ENCODE measurements around the gene MCTP2. TPM values are rescaled to one million over a fixed set of nuclear protein-coding genes. Genes with fewer than 3 reads are reported as not detected.

Gene MCTP2
- total RNA-seq, 2 donors from 2014 or later: 25.4 to 46.3 TPM

GRCh38 chr15:94336817-94337467 lies 105.6 kb downstream of the MCTP2 start:
- H3K27me3 ChIP-seq (replicated peaks; ENCODE audit: insufficient read depth): no peaks in the 10 kb centered on the region
- no peak overlapping the region for H3K4me3 ChIP-seq
- no peak overlapping the region for H3K27ac ChIP-seq
- no peaks in the 10 kb centered on the region for H3K36me3 ChIP-seq
- intact Hi-C loops (cut with DNase I): no loop called here
- TF ChIP-seq CTCF (IDR thresholded peaks at IDR 0.05) (no peak), POLR2AphosphoS5 (IDR thresholded peaks at IDR 0.05) (no peak), POLR2A (IDR thresholded peaks at IDR 0.05) (no peak)
- DNase-seq (ENCODE audit: low spot score): no peak
- no peaks in the 10 kb centered on the region for H3K4me1 ChIP-seq (replicated peaks)
- 94% methylated on average over 13 of the region's 13 CpGs for WGBS
- no peaks in the 10 kb centered on the region for H3K9me3 ChIP-seq

- no peak for DNase-seq (ENCODE audit: low spot score)
- no peaks in the 10 kb centered on the region for H3K4me1 ChIP-seq (replicated peaks)
- H3K9me3 ChIP-seq: no peaks in the 10 kb centered on the region
- TF ChIP-seq POLR2A (IDR thresholded peaks at IDR 0.05): no peak
- no peak for TF ChIP-seq CTCF (IDR thresholded peaks at IDR 0.05)
- TF ChIP-seq POLR2AphosphoS5 (IDR thresholded peaks at IDR 0.05): no peak
- 92% methylated on average over 16 of the region's 16 CpGs for WGBS
- intact Hi-C loops (cut with DNase I): no loop called here
- no peak overlapping the region for H3K4me3 ChIP-seq
- no peak overlapping the region for H3K27ac ChIP-seq
- H3K27me3 ChIP-seq (replicated peaks; ENCODE audit: insufficient read depth): no peaks in the 10 kb centered on the region
- no peaks in the 10 kb centered on the region for H3K36me3 ChIP-seq
These were observed 107.0 kb downstream of the MCTP2 start for GRCh38 chr15:94338243-94338846.

- Histone ChIP-seq H3K9me3 (no peaks in the 10 kb centered on the region), H3K4me3 (no peak overlapping the region), H3K4me1 (replicated peaks) (no peaks in the 10 kb centered on the region), H3K36me3 (no peaks in the 10 kb centered on the region), H3K27ac (no peak overlapping the region), H3K27me3 (replicated peaks; ENCODE audit: insufficient read depth) (no peaks in the 10 kb centered on the region)
- TF ChIP-seq POLR2A (IDR thresholded peaks at IDR 0.05): no peak
- peak in 1 of 4 experiments; percentile 17 for TF ChIP-seq CTCF (IDR thresholded peaks at IDR 0.05)
- intact Hi-C loops (cut with DNase I): no loop called here
- DNase-seq (ENCODE audit: low spot score): no peak
- 45% methylated on average over 4 of the region's 4 CpGs for WGBS
These were observed 114.9 kb downstream of the MCTP2 start for GRCh38 chr15:94346282-94346681.

- Histone ChIP-seq H3K4me1 (replicated peaks) (no peaks in the 10 kb centered on the region), H3K4me3 (no peak overlapping the region), H3K36me3 (no peaks in the 10 kb centered on the region), H3K9me3 (no peaks in the 10 kb centered on the region), H3K27ac (no peak overlapping the region), H3K27me3 (replicated peaks; ENCODE audit: insufficient read depth) (no peaks in the 10 kb centered on the region)
- 64% methylated on average over 2 of the region's 2 CpGs for WGBS
- intact Hi-C loops (cut with DNase I): no loop called here
- no peak for TF ChIP-seq POLR2A (IDR thresholded peaks at IDR 0.05)
- TF ChIP-seq CTCF (IDR thresholded peaks at IDR 0.05): no peak
- no peak for TF ChIP-seq POLR2AphosphoS5 (IDR thresholded peaks at IDR 0.05)
- DNase-seq (ENCODE audit: low spot score): no peak
These were observed 116.7 kb downstream of the MCTP2 start for GRCh38 chr15:94348084-94348483.

GRCh38 chr15:94351031-94351535 lies 119.7 kb downstream of the MCTP2 start:
- no peak overlapping the region for H3K4me3 ChIP-seq
- H3K27ac ChIP-seq: no peak overlapping the region
- WGBS: 73% methylated on average over 1 of the region's 1 CpG
- no peaks in the 10 kb centered on the region for H3K36me3 ChIP-seq
- intact Hi-C loops (cut with DNase I): no loop called here
- H3K4me1 ChIP-seq (replicated peaks): no peaks in the 10 kb centered on the region
- TF ChIP-seq POLR2A (IDR thresholded peaks at IDR 0.05) (no peak), POLR2AphosphoS5 (IDR thresholded peaks at IDR 0.05) (no peak), CTCF (IDR thresholded peaks at IDR 0.05) (no peak)
- DNase-seq (ENCODE audit: low spot score): no peak
- no peaks in the 10 kb centered on the region for H3K9me3 ChIP-seq
- H3K27me3 ChIP-seq (replicated peaks; ENCODE audit: insufficient read depth): no peaks in the 10 kb centered on the region
